Adrenal gland (tissue), 5 donors: ENCODE measurements around the gene ASMT.

Source experiments
- CTCF ChIP-seq, 6 experiments: fragments of 450-650 bp in 4 of 6; fragments of 200-600 bp in 2 of 6; sonication (generic) in 1 of 6; IDR thresholded peaks; 1 replicate in 5 of 6; 2 replicates in 1 of 6; pipeline versions ENCODE4 v1.5.1 to v1.8.0; 2016 to 2021; ENCODE audit warnings: antibody characterized with exemption in 6 of 6, mild to moderate bottlenecking in 2 of 6, moderate library complexity in 1 of 6
- POLR2A ChIP-seq, 2 donors: fragments of 450-650 bp; IDR thresholded peaks; one replicate each; pipeline ENCODE4 v1.6.1; 2017; ENCODE audit warnings: antibody characterized with exemption in 2 of 2, mild to moderate bottlenecking in 2 of 2, moderate library complexity in 1 of 2
- donor health status: DM: no; HTN: no; CAD: no.

DNA sequence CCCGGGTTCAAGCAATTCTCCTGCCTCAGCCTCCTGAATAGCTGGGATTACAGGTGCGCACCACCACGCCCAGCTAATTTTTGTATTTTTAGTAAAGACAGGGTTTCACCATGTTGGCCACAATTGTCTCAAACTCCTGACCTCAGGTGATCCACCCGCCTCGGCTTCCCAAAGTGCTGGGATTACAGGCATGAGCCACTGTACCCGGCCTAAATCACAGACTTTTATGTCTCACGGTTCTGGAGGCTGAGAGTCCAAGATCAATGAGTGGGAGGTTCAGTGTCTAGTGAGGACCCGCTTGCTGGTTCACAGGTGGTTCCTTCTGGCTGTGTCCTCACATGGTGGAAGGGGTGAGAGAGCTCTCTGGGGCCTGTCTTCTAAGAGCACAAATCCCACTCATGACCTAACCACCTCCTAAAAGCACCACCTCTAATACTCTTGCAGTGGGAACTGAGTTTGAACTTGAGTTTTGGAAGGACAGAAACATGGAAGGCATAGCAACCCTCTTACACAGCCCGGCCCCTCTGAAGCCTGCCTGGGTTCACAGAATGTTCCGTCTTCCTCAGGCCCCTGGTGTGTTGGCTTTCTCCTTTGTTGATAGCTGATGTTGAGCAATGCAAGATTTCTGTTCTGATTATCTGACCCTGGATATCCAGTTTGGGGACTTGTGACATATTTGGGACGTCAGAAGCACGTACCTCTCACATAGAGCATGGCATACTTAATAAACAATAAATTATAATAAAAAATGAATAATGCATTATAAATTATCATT lies 25.3 kb upstream of the ASMT start:
- TF ChIP-seq POLR2A (IDR thresholded peaks at IDR 0.05): no peak
- TF ChIP-seq CTCF (IDR thresholded peaks at IDR 0.05): no peak
